IMR-90 (cell line): ENCODE data around the gene IFRD2. TPM values are rescaled to one million over a fixed set of nuclear protein-coding genes. Genes with fewer than 3 reads are reported as not detected.

Experiments used
- ATAC-seq: fragments of 200-7000 bp; cut with Tn5 transposase; 2 replicates; pipeline ENCODE4 v1.9.1; 2020; ENCODE audit warnings: low read depth, mild to moderate bottlenecking, moderate library complexity
- BruUV-seq: library from RNA; stranded (reverse); fragments of 400-500 nt; replicated peaks from 2 replicates; lab custom pipeline; 2021; lab: Mats Ljungman, UMichigan
- CTCF ChIA-PET: fragments of 300-600 bp; formaldehyde crosslinking; extraction: SDS; loops from one replicate; lab custom pipeline; 2021; ENCODE audit warnings: antibody characterized with exemption; lab: Yijun Ruan, JAX
- POLR2A ChIA-PET: fragments of 300-600 bp; sonication (Branson Sonifier 250); formaldehyde crosslinking; loops from one replicate; lab custom pipeline; 2022; ENCODE audit warnings: antibody characterized with exemption; ENCODE audit not compliant: unreplicated experiment; lab: Charles Lee
- DNase-seq: peaks from one replicate; pipeline ENCODE4 v3.0.0; 2013
- H2AFZ ChIP-seq: replicated peaks from 2 replicates; pipeline ENCODE3; 2013; ENCODE audit warnings: low read length, mild to moderate bottlenecking; ENCODE audit not compliant: poor library complexity
- H2AK5ac ChIP-seq: 2 replicates; pipeline ENCODE4 v1.6.1; 2013; ENCODE audit warnings: low read depth, low read length, inconsistent platforms
- H2AK9ac ChIP-seq: replicated peaks from 2 replicates; pipeline ENCODE3; 2013; ENCODE audit warnings: mild to moderate bottlenecking, low read depth, low read length, moderate library complexity; ENCODE audit not compliant: poor library complexity
- H2BK120ac ChIP-seq: 2 replicates; pipeline ENCODE4 v1.6.1; 2013; ENCODE audit warnings: low read depth, low read length, inconsistent platforms
- H2BK15ac ChIP-seq: 3 replicates; pipeline ENCODE4 v1.6.1; 2013; ENCODE audit warnings: low read depth, low read length, inconsistent platforms
- H2BK20ac ChIP-seq: 2 replicates; pipeline ENCODE4 v1.6.1; 2013; ENCODE audit warnings: low read depth, mild to moderate bottlenecking, inconsistent platforms, low read length, moderate library complexity
- H2BK5ac ChIP-seq: 2 replicates; pipeline ENCODE4 v1.6.1; 2013; ENCODE audit warnings: mild to moderate bottlenecking, low read depth, low read length, inconsistent platforms; ENCODE audit not compliant: poor library complexity, severe bottlenecking
- H3K14ac ChIP-seq: replicated peaks from 2 replicates; pipeline ENCODE4 v1.6.1; 2013; ENCODE audit warnings: low read depth, low read length, inconsistent platforms
- H3K18ac ChIP-seq: 2 replicates; pipeline ENCODE4 v1.6.1; 2013; ENCODE audit warnings: low read depth, low read length, control low read depth
- H3K23ac ChIP-seq: 2 replicates; pipeline ENCODE4 v1.6.1; 2013; ENCODE audit warnings: low read depth, low read length, inconsistent platforms
- H3K27ac ChIP-seq: 2 replicates; pipeline ENCODE4 v1.5.1; 2013; ENCODE audit warnings: mild to moderate bottlenecking, control low read depth, low read length; ENCODE audit not compliant: insufficient read depth
- H3K27me3 ChIP-seq: 2 replicates; pipeline ENCODE4 v1.6.1; 2013; ENCODE audit warnings: low read length; ENCODE audit not compliant: control insufficient read depth, insufficient read depth
- H3K36me3 ChIP-seq: 2 replicates; pipeline ENCODE4 v1.6.1; 2013; ENCODE audit warnings: low read length, mixed read lengths; ENCODE audit not compliant: control insufficient read depth, insufficient read depth
- H3K4ac ChIP-seq: 2 replicates; pipeline ENCODE4 v1.6.1; 2013; ENCODE audit warnings: low read depth, low read length, inconsistent platforms
- H3K4me1 ChIP-seq: 2 replicates; pipeline ENCODE4 v1.6.1; 2013; ENCODE audit warnings: low read length, mixed read lengths; ENCODE audit not compliant: control insufficient read depth, insufficient read depth
- H3K4me2 ChIP-seq: 2 replicates; pipeline ENCODE4 v1.6.1; 2013; ENCODE audit warnings: low read depth, mild to moderate bottlenecking, control low read depth, low read length, moderate library complexity
- H3K4me3 ChIP-seq: 2 replicates; pipeline ENCODE4 v1.5.1; 2013; ENCODE audit warnings: low read depth, mild to moderate bottlenecking, control low read depth, low read length, moderate library complexity; ENCODE audit not compliant: insufficient read depth
- H3K56ac ChIP-seq: 2 replicates; pipeline ENCODE4 v1.6.1; 2013; ENCODE audit warnings: low read length, inconsistent platforms; ENCODE audit not compliant: insufficient read depth; ENCODE audit errors: extremely low read depth
- H3K79me1 ChIP-seq, 2 experiments: 2 replicates each; pipeline ENCODE4 v1.6.1; 2013; ENCODE audit warnings: low read length in 2 of 2, inconsistent platforms in 1 of 2, low read depth in 1 of 2
- H3K9ac ChIP-seq: 2 replicates; pipeline ENCODE4 v1.6.1; 2013; ENCODE audit warnings: low read depth, low read length, control low read depth
- H3K9me1 ChIP-seq: 2 replicates; pipeline ENCODE4 v1.6.1; 2013; ENCODE audit warnings: low read length, inconsistent platforms; ENCODE audit not compliant: insufficient read depth
- H3K9me3 ChIP-seq: 2 replicates; pipeline ENCODE4 v1.6.1; 2013; ENCODE audit warnings: low read length; ENCODE audit not compliant: control insufficient read depth, insufficient read depth
- H4K20me1 ChIP-seq: 2 replicates; pipeline ENCODE4 v1.6.1; 2013; ENCODE audit warnings: low read length, inconsistent platforms; ENCODE audit not compliant: insufficient read depth
- H4K5ac ChIP-seq: 2 replicates; pipeline ENCODE4 v1.6.1; 2013; ENCODE audit warnings: mild to moderate bottlenecking, low read depth, low read length, control low read depth
- H4K8ac ChIP-seq, 2 experiments: 2 replicates each; pipeline ENCODE4 v1.6.1; 2013; ENCODE audit warnings: low read depth in 2 of 2, low read length in 2 of 2, control low read depth in 1 of 2, inconsistent platforms in 1 of 2
- H4K91ac ChIP-seq: 2 replicates; pipeline ENCODE4 v1.6.1; 2013; ENCODE audit warnings: low read depth, low read length, inconsistent platforms; ENCODE audit not compliant: insufficient read depth
- CTCF ChIP-seq: conservative IDR thresholded peaks from 2 replicates; pipeline ENCODE4 v1.5.1; 2012; ENCODE audit warnings: mild to moderate bottlenecking, low read depth, low read length, improper control_type of control experiment
- MAZ ChIP-seq: IDR thresholded peaks from 2 replicates; pipeline ENCODE4 v1.6.1; 2012; ENCODE audit warnings: low read depth, mild to moderate bottlenecking, low read length, improper control_type of control experiment, moderate library complexity, borderline replicate concordance
- WGBS, 2 experiments: methylation state at CpG; one replicate each; pipeline versions ENCODE4 v1.1.5 to v1.1.7; 2013; ENCODE audit warnings: missing lambda C conversion rate in 2 of 2; ENCODE audit not compliant: insufficient read length in 1 of 2; ENCODE audit errors: extremely low coverage in 2 of 2; 5-methylcytosine and 5-hydroxymethylcytosine counted together
- dilution Hi-C: fragments of 300-500 bp; cut with HindIII; formaldehyde crosslinking; loops from one replicate; pipeline ENCODE4 v1.14.3; 2018; ENCODE audit warnings: low sequenced_read_pairs; ENCODE audit not compliant: unreplicated experiment
- in situ Hi-C: fragments of 300-500 bp; cut with MboI; formaldehyde crosslinking; loops from 3 replicates; pipeline ENCODE4 v1.14.3; 2019; ENCODE audit warnings: low sequenced_read_pairs, inconsistent platforms, mixed read lengths
- intact Hi-C: fragments of 100-400 bp; cut with micrococcal nuclease; formaldehyde crosslinking; loops from 2 replicates; pipeline ENCODE4 v1.10.0; 2022
- polyA plus RNA-seq, 3 experiments: library from polyadenylated mRNA; depleted of rRNA; stranded (reverse); fragments of >200 nt; gene quantifications; 2 replicates each; pipeline ENCODE4 v1.2.3, GENCODE V29; 2012; ENCODE audit warnings: low replicate concordance in 1 of 3
- total RNA-seq: library from RNA; depleted of rRNA; stranded (reverse); fragments of >200 nt; gene quantifications from 2 replicates; pipeline ENCODE4 v1.2.3, GENCODE V29; 2012

Gene IFRD2
- total and polyA plus RNA-seq, 2 of the 4 experiments (the other 2 are of a cell fraction): 52.7 to 79.1 TPM

GRCh38 chr3:50303013-50303815, 11.0 kb upstream of the IFRD2 start, which contains the start of gene HYAL1:
TSS of gene HYAL1 (minus strand) at chr3:50303574. CDS start at chr3:50302956, 618 bp downstream.
- H4K91ac ChIP-seq: no peak within 1 kb of the TSS
- DNase-seq (no peak), ATAC-seq (no peak)
- H3K79me1 ChIP-seq: peaks cover 13 to 23% of the 10 kb centered on the region in 2 experiments
- no peaks in the 10 kb centered on the region for H3K27me3 ChIP-seq
- peaks cover 18% of the 10 kb centered on the region for H3K9me1 ChIP-seq
- H4K8ac ChIP-seq: no peak within 1 kb of the TSS
- H3K4ac ChIP-seq: no peak within 1 kb of the TSS
- no peak for TF ChIP-seq MAZ
- 0 out of 2 replicates have a peak, but pooled peaks have one; percentile 9 for TF ChIP-seq CTCF
- H4K5ac ChIP-seq: no peak within 1 kb of the TSS
- dilution Hi-C loops (no loop called here), in situ Hi-C loops (no loop called here), intact Hi-C loops (no loop called here)
- H4K20me1 ChIP-seq: no peaks in the 10 kb centered on the region
- BruUV-seq: no TSS peak
- H2AFZ ChIP-seq: no peak within 1 kb of the TSS
- H3K14ac ChIP-seq: no peak within 1 kb of the TSS
- H3K27ac ChIP-seq: no peak within 1 kb of the TSS
- no peak within 1 kb of the TSS for H3K18ac ChIP-seq
- H3K4me3 ChIP-seq: no peak within 1 kb of the TSS
- 72% methylated on average over 6 of the region's 14 CpGs; no CpG with 5 or more reads in 1 of the 2 experiments for WGBS, 2 experiments
- H3K56ac ChIP-seq: no peak within 1 kb of the TSS
- no peak within 1 kb of the TSS for H3K4me2 ChIP-seq
- H3K4me1 ChIP-seq: peaks cover 12% of the 10 kb centered on the region
- H3K9me3 ChIP-seq: 0 out of 2 replicates have a peak, but pooled peaks cover 3% of the 10 kb centered on the region
- H3K9ac ChIP-seq: no peak within 1 kb of the TSS
- H2AK9ac ChIP-seq: no peak within 1 kb of the TSS
- H2AK5ac ChIP-seq: no peak within 1 kb of the TSS
- POLR2A ChIA-PET: no interaction called here
- no peaks in the 10 kb centered on the region for H3K36me3 ChIP-seq
- H2BK20ac ChIP-seq: no peak within 1 kb of the TSS
- H2BK5ac ChIP-seq: no peak within 1 kb of the TSS
- no peak within 1 kb of the TSS for H2BK15ac ChIP-seq
- CTCF ChIA-PET: no interaction called here
- no peak within 1 kb of the TSS for H2BK120ac ChIP-seq
- no peak within 1 kb of the TSS for H3K23ac ChIP-seq
